Fibroblast of skin of left biceps (primary cell): ENCODE data around the gene PAX5.

Source experiments
- DNase-seq, 2 experiments: peaks; one replicate each; pipeline ENCODE4 v3.0.0-alpha.2; 2013; ENCODE audit warnings: low read depth in 2 of 2

The PAX5 gene

DNA sequence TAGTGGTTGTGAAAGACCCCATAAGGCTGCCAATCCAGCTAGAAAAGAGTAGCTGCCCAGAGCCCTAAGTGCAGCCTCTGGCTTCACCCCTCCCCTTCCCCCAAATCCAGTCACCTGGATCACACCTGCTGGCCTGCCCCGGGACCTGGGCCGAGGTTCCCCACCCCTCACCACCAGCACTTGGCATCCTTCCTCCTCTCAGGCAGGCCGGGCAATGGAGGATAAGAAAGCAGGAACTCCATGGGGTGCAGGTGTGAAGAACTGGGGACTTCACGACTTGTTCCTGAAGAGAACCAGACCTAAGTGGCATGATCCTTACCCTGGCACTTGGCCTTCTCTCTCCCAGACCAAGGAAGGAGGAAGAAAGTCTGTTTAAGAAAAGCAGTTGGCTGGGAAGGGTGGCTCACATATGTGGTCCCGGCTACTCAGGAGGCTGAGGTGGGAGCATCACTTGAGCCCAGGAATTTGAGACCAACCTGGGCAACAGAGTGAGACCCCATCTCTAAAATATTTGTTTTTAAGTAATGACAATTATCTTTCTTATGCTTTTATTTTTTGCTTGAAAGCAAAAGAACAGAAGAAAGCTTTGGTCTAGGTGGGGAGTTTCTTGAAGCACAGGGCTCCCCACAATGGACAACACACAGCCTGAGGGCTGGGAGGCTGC lies 131.1 kb downstream of the PAX5 start:
- no peak for DNase-seq

DNA sequence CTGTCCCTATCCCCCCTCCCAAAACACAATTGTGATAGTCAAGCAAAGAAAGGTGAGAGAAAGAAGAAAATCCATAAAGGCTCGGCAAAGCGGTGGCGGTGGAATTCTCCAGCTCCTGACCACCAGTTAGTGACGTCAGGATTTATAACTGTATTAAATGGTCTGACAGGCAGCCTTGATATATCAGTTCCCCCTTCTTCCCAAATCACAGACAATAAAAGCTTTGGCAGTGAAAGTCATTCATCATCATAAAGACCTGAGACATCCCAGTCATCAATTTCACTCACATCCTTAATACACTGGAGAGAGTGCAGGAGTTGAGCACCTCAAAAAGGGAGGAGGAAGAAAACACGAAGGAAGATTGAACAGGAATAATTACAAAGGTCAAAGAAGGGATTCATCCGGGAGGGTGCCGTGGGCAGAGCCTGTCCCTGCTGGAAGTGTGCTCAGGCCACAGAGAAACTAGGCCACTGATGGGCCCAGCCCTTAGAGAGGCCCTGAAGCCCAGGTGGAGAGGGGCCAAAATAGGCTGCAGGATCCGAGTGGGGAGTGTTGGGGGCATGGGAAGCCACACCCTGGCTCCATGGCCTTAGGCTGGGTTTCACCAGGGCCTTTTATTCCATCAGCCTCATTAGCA lies 131.9 kb downstream of the PAX5 start:
- DNase-seq, result no peak

DNA sequence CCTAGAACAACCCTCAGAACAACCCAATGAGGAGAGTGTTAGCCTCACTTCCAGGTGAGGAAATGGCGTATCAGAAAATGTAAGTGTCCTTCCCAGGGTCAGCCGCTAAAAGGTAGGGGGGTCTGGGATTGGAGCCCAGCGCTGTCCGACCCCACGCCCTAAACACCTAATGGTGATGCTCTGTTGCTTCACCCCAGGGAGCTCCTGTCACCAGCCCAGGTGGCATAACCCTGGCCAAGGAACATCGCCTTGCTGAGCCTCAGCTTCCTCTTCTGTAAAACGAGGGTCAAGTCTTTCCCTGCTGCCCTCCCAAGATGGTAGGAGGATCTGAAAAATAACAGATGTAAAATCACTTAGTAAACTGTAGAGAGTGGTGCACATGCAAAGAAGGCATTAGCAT lies 132.5 kb downstream of the PAX5 start:
- no peak for DNase-seq

GRCh38 chr9:36900856-36901220 lies 133.2 kb downstream of the PAX5 start:
- no peak for DNase-seq

- no peak for DNase-seq
These were observed 133.8 kb downstream of the PAX5 start for GRCh38 chr9:36900136-36900855.

GRCh38 chr9:36899406-36899805 lies 134.7 kb downstream of the PAX5 start:
- DNase-seq, result no peak

DNA sequence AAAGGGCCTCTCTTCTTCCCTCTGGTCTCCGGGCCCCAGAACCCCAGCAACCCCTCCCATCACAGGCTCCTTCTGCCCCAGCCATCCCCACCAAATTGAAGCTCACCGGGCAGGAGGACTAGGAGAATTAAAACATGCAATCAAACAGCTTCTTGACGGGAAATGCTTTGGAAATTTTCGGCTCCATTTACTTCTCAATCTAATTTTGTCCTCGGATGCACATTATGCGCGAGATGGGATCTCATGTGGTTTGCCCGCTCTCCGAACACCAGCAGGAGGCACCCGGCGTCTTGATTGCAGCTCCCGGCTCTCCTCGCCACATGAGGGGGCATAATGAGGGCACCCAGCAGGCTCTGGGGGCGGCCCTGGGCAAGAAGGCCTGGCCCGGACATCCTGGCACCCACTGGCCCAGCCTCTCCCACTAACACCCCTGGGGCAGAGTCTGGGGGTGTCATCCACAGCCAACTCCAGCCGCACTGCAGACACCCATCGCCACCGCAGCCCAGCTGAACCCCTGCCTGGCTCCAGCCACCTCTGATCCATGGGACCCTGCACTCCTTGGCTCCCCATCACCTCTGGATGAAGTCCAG lies 135.5 kb downstream of the PAX5 start:
- no peak for DNase-seq

- no peak for DNase-seq
These were observed 136.6 kb downstream of the PAX5 start for GRCh38 chr9:36897478-36897877.

GRCh38 chr9:36897019-36897418 lies 137.0 kb downstream of the PAX5 start:
- no peak for DNase-seq

DNA sequence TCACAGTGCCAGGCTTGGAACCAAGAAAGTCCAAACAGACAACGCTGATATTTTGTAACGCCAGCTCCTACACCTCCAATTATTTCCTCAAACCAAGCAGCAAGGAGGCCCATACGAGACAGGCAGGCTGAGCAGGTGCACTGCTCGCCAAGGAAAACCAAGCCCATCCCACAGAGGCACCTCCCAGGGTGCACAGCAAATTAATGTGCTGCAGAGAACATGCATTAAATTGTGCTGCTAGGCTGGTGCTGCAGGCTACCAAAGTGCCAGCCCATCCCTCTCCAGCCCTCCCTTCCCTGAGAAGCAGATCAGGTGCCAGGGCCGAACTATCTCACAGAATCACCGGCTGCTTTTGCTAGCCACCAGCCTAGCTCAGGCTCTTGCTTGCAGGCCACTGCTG lies 137.8 kb downstream of the PAX5 start:
- DNase-seq, result no peak

- no peak for DNase-seq
These were observed 138.3 kb downstream of the PAX5 start for GRCh38 chr9:36895744-36896260.

GRCh38 chr9:36894695-36895310 lies 139.3 kb downstream of the PAX5 start:
- DNase-seq, result no peak

DNA sequence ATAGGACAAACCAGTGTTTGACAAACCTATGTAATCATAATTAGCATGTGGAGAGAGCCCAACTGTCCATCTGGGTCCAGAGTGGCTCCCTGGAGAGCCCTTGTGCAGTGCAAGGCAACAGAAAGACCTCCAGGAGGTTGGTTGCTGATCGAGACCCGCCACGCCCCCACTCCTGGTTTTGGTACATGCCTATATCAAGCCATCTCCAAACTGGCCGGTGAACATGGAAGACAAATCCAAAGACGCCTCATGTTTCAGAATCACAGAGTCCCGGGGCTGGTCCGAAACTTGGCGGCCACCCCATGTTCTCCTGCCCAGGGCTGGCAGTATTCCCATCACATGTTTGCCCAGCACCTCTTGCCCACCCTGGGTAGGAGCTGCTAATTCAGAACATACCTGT lies 140.2 kb downstream of the PAX5 start:
- DNase-seq, result no peak

DNA sequence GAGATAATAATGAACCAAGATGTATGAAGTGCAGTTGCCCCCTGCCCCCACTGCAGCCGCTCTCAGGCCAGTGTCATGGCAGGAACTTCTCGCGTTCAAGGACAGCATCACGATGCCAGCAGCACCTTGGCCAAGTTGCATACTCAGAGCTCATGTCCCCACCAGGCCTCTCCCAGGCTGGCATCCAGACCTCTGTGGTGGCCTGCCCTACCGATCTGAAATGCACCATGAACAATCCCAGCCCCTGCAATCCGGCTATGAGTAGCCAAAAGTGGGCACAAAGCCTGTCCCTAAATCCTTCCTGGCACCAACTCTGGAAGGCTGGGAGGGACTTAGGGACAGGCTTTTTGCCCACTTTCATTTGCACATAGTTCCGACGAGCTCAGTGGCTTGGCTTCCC lies 140.9 kb downstream of the PAX5 start:
- no peak for DNase-seq

DNA sequence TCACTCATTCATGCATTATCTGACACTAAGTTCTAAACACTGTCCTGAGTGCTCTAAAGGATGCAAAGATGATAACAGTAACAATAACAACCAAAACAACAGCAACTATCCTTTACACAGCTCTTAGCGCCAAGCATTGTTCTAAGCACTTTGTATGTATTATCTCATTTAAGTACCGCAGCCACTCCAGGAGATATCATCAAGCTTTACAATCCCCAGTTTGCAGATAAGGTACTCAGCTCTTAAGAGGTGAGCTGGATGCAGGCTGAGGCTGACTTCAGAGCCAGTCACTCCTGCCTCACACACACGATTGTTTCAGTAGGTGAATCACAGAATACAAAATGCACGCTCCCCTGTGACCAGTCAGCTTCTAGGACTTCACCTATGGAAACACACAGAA lies 141.8 kb downstream of the PAX5 start:
- no peak for DNase-seq

GRCh38 chr9:36891341-36891811 lies 142.7 kb downstream of the PAX5 start:
- DNase-seq, result no peak

DNA sequence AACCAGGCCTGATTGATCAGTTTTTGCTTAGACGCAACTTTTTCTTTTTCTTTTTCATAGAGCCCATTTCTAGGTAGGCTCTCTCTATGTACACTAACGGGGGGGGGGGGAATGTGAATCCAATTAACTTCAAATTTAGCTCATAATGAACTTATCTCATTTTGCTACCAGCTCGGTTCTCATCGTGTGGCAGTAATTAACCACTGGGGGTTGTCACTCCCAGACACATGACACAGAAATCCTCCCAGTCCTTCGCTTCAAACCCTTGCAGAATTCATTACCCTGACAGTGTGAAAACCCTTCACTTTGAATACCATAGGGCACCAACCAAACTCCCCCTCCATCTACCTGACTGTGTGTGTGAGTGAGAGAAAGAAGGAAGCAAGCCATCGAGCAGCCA lies 144.2 kb downstream of the PAX5 start:
- DNase-seq, result no peak

GRCh38 chr9:36888551-36888950 lies 145.5 kb downstream of the PAX5 start:
- no peak for DNase-seq

GRCh38 chr9:36884721-36885120 lies 149.3 kb downstream of the PAX5 start:
- no peak for DNase-seq

DNA sequence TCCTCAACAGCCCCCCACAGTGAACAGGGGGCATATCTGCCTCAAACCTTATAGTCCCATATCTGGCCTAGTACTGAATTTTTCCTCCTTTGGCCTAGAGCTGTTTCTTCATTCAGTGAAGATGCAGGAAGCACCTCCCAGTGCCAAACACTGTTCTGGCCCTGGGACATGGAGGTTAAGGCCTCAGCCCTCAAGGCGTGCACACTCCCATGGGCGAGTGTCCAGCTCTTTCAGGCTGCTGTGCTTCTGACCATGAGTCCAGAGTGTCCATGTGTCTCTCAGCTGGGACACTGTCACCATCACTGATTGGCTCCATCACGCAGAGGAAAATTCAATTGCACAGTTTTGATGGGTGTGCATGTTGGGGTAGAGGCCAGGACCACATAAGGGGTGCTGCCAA lies 151.5 kb downstream of the PAX5 start:
- DNase-seq, result no peak

DNA sequence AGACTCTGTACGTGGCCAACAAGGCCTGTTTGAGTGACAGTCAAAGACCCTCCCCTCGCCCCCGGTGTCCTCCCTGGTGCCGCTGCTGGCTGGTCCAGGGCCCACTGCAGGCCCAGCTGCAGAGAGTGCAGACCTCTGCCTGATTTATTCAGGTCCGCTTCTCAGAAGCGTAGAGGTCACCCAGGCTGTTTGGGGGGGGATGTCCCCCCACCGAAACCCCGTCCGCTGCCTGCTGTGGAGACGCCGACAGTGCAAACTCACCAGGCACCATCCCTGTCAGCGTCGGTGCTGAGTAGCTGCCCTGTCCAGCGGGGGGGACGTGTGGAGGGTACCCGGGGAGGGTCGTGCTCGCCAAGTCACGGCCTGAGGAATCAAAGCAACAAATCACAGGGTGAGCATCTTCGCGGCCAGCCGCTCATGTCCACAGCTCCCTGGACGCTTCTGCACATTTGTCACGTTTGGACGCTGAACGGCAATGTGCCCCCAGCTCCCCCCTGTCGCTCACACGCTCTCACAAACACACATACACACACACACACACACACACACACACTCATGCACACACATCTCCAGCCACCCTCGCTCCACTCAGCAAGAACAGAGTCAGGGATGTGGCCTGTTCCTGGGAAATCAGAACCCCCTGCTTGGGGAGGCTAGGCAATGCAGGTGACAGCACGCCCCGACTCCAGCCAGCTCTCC lies 152.2 kb downstream of the PAX5 start:
- no peak for DNase-seq
